OCI-M2 (cell line): ENCODE measurements around the gene DYRK4.

ENCODE experiments used
- DNase-seq: peaks from one replicate; lab custom pipeline; 2025; ENCODE audit not compliant: unreplicated experiment; lab: John Stamatoyannopoulos, UW

The DYRK4 gene

DNA sequence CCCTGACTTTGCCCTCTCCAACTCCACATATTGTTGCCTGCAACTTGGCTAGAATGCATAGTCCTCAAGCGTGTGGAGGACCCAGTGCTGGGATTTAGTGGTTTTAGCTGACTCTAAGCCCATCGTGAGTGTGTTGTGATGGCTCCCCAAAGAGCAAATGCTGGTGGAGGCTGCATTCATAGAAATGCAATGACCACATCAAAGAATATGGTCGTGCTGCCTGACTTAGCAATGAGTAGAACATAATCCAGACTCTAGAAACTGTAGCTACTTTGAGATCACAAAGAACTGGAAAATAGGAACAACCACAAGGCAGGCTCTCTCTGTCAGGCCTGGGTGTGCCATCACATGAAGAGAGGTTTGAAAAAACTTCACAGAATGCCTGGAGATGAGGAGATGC, 1.3 kb downstream of the DYRK4 start:
- no peak for DNase-seq

GRCh38 chr12:4564818-4565217, 2.8 kb downstream of the DYRK4 start:
- DNase-seq, result no peak

DNA sequence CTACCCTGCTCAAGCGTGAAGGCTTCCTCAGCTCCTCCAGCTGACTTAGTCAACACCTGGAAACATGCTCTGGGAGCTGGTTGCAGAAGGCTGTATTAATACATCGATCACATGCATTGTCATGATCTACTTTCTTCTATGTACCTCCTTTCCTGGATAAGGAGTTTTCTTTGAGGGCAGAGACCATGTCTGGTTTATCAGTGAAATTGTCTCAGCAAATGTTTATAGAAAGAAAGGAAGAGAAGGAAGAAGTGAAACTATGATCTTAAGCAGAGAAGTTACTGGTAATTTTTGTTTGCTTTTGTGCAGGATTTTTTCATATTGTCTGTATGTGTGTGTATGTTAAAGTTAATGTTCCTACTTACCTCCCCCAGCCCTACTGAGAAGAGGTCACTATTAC, 4.5 kb downstream of the DYRK4 start:
- DNase-seq, result no peak

- DNase-seq, result peak; percentile 49
Observed at GRCh38 chr12:4567073-4567881, 5.3 kb downstream of the DYRK4 start.

DNA sequence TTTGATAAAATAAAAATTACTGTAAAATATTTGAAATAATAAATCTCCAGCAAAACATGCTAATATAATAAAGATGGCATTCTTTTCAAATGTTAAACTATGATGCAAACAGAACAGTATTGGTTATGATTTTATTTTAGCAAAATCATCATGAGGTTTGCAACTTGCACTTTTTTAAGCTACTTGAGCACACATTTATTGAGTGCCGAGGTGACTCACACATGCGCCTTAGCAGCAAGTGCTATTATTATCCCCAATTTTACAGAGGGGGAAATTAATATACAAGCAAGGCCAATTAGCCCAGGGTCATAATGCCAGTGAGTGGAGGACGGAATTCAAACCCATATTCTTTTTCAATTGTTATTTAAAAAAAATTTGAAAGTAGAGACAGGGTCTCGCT, 7.3 kb downstream of the DYRK4 start:
- DNase-seq, result no peak

- DNase-seq, result no peak
Observed at GRCh38 chr12:4572680-4573079, 10.7 kb downstream of the DYRK4 start.

DNA sequence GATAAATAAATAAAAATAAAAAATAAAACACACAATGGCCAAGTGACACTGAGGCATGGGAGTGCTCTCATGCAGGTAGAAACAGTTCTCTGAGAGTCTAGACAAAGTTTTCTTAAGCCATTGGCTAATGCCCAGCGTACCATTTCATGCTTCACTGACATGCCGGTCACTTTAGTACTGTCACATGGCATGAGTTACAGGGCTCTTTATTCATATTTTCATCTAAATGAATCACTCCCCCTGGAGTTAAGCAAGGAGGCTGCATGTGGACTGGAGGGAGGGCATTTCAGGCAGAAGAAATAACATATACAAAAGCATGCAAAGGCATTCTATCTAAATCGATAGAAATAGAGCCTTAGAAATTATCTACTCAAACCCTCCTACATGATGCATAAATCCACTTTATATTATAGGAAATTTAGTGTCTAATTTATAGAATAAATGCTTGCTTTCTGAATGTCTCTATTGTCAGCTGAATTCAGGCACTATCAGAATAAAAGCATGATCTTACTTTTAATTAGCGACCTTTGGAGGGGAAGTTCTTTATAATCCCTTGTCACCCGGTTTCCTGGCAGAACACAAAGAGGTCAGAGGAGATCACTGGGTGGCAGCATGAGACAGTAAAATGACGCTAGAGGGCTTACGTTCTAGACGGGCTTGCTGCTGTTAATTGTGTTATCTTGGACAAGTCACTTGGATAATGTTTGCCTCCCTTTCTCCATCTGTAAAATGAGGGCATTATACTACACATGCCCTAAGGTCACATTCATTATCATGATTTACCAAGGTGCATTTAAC, 17.5 kb downstream of the DYRK4 start:
- DNase-seq, result no peak

DNA sequence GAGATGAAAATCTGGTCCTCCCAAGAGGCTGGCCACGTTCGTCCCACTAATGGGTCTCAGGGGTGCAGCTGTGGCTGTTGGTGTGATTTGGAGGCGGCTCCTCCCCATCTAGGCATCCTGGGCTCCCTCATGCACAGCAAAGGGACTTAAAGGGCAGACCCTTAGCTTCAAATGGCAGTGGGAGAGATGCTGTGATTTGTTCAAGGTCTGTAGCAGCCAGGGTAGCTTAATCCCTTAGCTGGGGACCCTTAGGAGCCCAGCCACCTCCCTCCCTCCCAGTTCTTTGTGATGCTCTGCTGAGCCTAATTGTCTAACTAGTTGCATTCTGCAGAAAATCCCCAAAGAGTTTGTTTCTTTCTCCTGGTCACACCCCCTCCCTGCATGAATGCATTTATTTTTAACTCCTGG, 18.3 kb downstream of the DYRK4 start:
- no peak for DNase-seq

- no peak for DNase-seq
Observed at GRCh38 chr12:4584281-4584680, 22.3 kb downstream of the DYRK4 start.

GRCh38 chr12:4584896-4585295, 22.9 kb downstream of the DYRK4 start:
- no peak for DNase-seq

- no peak for DNase-seq
Observed at GRCh38 chr12:4586500-4586899, 24.5 kb downstream of the DYRK4 start.

DNA sequence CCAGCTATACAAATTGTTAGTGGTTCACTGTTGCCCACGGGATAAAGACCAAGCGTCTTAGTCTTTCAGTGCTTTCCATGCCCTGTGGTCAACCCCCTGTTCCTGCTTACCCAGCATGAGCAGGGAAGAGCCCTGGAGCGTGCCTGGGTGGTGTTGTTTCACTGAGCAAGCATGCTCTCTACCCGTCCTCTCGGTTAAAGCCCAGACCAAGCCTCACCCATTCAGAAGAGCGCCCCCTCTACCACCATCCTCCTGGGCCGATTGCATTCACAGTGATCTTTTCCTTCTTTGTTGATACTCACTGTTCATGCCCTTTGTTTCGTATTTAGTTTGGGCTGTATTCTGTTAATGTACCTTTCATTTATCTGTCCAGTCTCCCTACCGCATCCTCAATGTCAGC, 25.1 kb downstream of the DYRK4 start:
- no peak for DNase-seq

DNA sequence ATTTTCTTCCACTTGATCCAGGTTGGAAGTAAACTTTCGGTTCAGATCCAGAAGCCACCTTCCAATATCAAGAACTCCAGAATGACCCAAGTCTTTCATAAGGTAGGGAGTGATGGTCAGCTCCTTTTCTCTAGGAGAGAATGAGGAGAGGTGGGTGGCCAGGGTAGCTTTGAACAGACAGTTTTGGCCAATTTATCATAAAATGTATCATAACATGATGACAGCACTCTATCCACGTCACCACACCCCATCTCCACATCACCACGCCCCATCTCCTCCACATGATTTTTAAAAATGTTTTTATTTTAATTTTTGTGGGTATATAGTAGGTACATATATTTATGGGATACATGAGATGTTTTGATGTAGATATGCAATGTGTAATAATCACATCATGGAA, 26.9 kb downstream of the DYRK4 start:
- DNase-seq, result no peak

DNA sequence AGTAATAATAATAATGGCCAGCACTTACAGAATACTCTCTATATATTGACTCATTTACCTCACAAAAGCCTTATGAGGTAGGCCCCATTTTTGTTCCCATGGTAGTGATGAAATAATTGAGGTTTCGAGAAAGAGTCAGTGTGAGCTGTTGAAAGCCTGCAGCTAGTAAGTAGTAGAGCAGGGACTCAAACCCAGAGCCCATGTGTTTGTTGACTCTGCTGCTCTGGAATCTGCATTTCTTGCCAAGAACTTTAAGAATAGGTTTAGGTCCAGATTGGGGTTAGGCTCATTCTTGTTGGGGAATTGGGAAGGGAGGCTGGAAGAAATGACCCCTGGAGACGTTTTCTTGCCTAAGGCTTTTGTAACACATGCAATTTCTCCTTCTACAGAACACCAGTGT, 27.9 kb downstream of the DYRK4 start:
- DNase-seq, result no peak

- no peak for DNase-seq
Observed at GRCh38 chr12:4591180-4591687, 29.2 kb downstream of the DYRK4 start.

DNA sequence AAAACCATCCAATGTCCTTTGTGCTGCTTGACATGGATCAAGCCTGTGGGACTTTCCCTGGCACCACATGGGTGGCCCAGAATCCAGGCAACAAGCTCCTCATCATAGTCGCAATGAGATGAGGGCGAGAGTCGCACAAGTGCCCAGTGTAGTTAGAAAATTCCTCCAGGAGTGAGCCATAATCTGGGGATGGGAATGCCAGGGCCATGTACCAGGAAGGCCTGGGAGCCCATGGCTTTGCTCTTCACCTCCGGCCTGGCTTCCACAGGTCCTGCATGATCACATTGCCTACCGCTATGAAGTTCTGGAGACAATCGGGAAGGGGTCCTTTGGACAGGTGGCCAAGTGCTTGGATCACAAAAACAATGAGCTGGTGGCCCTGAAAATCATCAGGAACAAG, 33.9 kb downstream of the DYRK4 start:
- no peak for DNase-seq

- DNase-seq, result no peak
Observed at GRCh38 chr12:4603421-4603820, 41.4 kb downstream of the DYRK4 start.

GRCh38 chr12:4603946-4604345, 41.9 kb downstream of the DYRK4 start:
- DNase-seq, result no peak

GRCh38 chr12:4604684-4605193, 42.7 kb downstream of the DYRK4 start:
- DNase-seq, result peak; percentile 19

DNA sequence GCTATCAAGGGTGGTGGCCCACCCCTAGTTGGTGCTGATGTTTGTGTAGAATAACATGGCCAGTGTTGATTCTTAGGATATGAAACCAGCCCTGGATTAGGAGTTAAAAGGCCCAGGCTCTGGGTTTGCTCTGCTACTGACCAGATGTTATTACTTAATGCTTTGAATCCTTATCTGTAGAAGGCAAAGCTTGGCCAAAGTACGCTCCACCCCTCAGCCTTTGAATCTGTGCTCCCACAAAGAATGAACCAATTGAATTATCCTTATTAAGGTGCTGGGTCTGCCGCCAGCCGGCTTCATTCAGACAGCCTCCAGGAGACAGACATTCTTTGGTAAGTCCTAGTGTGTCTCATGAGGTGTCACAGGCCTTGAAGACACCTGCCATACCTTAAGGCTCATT, 45.0 kb downstream of the DYRK4 start:
- DNase-seq, result no peak

- no peak for DNase-seq
Observed at GRCh38 chr12:4609071-4609470, 47.1 kb downstream of the DYRK4 start.

DNA sequence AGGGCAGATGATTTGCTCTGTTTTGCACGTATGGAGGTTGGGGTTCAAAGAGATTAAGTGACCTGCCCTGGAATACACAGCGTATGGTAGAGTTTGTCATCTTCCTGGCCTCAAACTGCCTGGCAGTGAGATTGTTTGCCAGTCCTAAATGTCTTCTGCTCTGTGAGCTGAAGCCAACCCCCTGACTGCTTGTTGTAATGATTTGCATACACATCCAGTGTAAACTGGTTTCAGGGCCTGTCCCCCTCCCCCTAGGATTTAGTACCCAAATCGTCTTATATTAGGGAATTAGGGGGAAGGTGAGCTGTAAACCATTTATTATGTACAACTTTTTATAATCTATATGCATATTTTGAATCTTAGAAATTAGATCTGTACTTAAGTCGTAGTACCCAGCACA, 48.5 kb downstream of the DYRK4 start:
- no peak for DNase-seq
